IPS-NIHi7 (cell line): ENCODE data around the gene C14orf180.
"Not testable (repeated sequence)": the region's sequence is repeated elsewhere in the genome, so short reads cannot be mapped to it uniquely, and the experiment has no call there.

Experiments used
- DNase-seq: peaks from one replicate; pipeline ENCODE4 v3.0.0; 2012; ENCODE audit warnings: mixed read lengths; ENCODE audit errors: extremely low spot score

C14orf180 gene

GRCh38 chr14:104578321-104578720 is 1.2 kb upstream of the C14orf180 start:
- no peak for DNase-seq

GRCh38 chr14:104579939-104580338 is 375 bp downstream of the C14orf180 start:
- DNase-seq: not testable (repeated sequence)

GRCh38 chr14:104580961-104581360 is 1.4 kb downstream of the C14orf180 start:
- DNase-seq: no peak

- DNase-seq: no peak
Observed at GRCh38 chr14:104581521-104581920, 2.0 kb downstream of the C14orf180 start.

- no peak for DNase-seq
Observed at GRCh38 chr14:104582005-104582404, 2.4 kb downstream of the C14orf180 start.

- no peak for DNase-seq
Observed at GRCh38 chr14:104582662-104583061, 3.1 kb downstream of the C14orf180 start.

- no peak for DNase-seq
Observed at GRCh38 chr14:104583424-104584306, 4.1 kb downstream of the C14orf180 start.

- no peak for DNase-seq
Observed at GRCh38 chr14:104584557-104584956, 5.0 kb downstream of the C14orf180 start.

- no peak for DNase-seq
Observed at GRCh38 chr14:104585966-104586697, 6.6 kb downstream of the C14orf180 start.

GRCh38 chr14:104586832-104587620 is 7.5 kb downstream of the C14orf180 start:
- no peak for DNase-seq

GRCh38 chr14:104587641-104588040 is 8.1 kb downstream of the C14orf180 start:
- peak; percentile 41 for DNase-seq

- no peak for DNase-seq
Observed at GRCh38 chr14:104588066-104588857, 8.7 kb downstream of the C14orf180 start.

- DNase-seq: no peak
Observed at GRCh38 chr14:104589338-104590195, 10.0 kb downstream of the C14orf180 start.

GRCh38 chr14:104590240-104590965 is 10.8 kb downstream of the C14orf180 start:
- no peak for DNase-seq

- no peak for DNase-seq
Observed at GRCh38 chr14:104591031-104591430, 11.5 kb downstream of the C14orf180 start.

- DNase-seq: no peak
Observed at GRCh38 chr14:104591506-104592291, 12.1 kb downstream of the C14orf180 start.

GRCh38 chr14:104592292-104592672 is 12.7 kb downstream of the C14orf180 start:
- DNase-seq: no peak

GRCh38 chr14:104592785-104593184 is 13.2 kb downstream of the C14orf180 start:
- no peak for DNase-seq

- DNase-seq: peak; percentile 46
Observed at GRCh38 chr14:104593241-104593701, 13.7 kb downstream of the C14orf180 start.
